HG03378 (cell line): Measurements from ENCODE around the gene ASAP3.

Experiments
- ATAC-seq: cut with Tn5 transposase; IDR thresholded peaks from one replicate; pipeline ENCODE4 v1.9.1; 2021; ENCODE audit warnings: mild to moderate bottlenecking, moderate library complexity; ENCODE audit not compliant: unreplicated experiment

The ASAP3 gene

DNA sequence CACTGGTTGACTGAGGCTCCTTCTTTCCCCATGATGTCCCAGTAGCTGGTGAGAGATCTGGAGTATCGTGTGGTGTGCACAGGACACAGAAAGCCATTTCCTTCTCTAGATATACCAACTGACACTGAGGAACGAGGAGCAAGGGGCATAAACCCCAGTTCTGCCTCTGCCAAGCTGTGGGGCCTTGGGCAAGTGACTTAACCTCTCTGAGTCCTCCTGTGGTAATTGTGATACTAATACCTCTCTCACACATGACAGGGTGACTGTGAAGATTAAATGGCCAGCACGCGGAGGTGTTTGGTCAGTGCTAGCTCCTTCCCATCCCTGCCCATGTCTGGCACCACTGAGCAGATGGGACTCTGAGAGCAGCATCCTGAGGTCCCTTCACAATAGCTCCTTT is 33.1 kb downstream of the ASAP3 start:
- ATAC-seq, result no peak

DNA sequence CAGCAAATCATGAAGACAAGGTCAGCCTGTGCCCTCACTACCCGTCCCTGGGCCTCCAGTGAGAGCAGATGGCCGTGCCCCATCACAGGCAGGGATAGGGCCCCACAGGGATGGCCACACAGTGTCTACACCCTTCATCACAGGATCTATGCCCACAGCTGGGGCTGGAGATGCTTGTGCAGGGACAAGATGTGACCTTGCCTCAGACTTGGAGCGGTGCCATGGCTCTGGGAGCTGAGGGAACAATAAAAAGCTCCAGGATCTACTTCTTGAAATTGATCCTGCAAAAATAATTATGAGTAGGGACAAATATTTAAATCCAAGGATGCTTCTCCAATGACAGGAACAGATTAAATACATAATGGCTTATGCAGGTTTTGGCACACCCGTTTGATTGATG is 34.0 kb downstream of the ASAP3 start:
- no peak for ATAC-seq

DNA sequence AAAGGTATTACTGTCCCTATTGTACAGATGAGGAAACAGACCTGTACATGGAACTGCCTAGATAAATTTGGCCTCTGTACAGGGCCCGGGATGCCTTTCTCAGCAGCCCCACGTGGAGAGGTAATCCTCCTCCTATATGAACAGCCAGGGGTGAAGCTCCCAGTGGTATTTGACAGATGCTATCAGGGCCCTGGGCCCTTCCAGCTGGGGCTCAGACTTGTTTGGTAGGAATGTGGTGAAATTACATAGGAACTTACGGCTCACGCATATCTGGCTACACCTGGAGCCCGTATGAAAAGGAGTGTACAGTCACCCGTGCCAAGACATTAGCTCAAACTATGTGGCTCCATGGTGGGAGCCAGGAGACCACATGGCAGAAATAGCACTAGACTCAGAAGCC is 34.7 kb downstream of the ASAP3 start:
- ATAC-seq, result no peak

DNA sequence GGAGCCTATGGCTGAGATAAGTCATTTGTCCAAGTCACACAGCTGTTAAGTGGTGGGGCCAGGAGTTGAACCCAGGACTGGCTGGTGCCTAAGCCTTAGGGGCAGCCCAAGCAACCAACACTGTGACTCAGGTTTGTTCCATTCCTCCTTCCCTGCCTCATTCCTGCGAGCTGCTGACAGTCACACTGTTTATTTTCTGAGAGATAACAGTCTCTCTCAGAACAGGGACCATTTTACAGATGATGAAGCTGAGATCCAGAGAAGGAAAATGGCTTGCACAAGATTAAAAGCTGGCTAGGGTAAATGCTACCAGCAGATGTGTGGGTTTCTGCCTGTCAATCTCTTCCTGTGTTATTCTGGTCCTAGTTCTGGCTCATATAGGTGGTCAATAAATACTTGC is 35.1 kb downstream of the ASAP3 start:
- no peak for ATAC-seq

DNA sequence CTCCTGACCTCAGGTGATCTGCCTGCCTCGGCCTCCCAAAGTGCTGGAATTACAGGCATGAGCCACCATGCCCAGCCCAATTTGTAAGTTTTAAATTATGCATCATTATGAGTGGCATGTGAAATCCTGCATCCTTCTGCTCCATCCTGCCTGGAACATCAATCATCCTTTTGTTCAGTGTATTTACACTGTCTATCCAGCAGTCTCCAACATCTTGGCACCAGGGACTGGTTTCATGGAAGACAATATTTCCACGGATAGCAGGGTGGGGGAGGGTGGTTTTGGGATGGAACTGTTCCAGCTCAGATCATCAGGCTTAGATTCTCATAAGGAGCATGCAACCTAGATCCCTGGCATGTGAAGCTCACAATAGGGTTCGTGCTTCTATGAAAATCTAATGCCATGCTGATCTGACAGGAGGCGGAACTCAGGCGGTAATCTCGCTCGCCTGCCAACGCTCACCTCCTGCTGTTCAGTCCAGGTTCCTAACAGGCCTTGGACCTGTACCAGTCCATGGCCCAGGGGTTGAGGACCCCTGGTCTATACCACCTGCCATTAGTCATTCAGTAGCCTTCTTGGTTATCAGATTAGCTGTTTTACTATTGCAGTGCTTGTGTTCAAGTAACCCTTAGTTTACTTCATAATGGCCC is 37.2 kb downstream of the ASAP3 start:
- no peak for ATAC-seq

DNA sequence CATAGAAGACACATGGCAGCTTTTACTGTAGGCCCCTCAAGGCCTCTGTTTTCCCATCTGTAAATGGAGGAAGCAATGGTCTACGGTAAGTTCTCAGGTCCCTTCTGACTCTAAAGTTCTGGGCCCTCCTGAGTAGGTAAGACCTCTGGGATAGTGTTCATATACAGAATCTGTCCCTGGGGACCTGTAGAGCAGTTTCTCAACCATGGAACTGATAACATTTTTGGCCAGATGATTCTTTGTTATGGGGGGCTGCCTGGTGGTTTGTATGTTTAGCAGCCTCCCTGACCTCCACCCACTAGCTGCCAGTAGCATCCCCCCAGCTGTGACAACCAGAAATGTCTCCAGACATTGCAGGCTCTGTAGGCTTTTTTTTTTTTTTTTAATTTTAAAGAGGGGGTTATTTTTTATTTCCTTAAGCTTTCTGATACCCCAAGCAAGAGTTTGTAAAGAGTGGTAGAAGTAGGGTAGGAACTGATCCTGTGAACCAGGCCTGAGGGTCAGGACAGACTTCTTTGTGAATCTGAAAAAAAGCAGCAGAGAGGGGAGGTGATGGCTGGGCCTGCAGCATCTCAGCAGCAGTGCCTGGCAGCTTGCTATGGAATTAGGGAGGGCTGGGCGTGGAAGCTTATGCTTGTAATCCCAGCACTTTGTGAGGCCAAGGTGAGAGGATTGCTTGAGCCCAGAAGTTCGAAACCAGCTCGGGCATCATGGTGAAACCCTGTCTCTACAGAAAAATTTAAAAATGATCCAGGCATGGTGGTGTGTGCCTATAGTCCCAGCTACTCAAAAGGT is 39.2 kb downstream of the ASAP3 start:
- no peak for ATAC-seq

DNA sequence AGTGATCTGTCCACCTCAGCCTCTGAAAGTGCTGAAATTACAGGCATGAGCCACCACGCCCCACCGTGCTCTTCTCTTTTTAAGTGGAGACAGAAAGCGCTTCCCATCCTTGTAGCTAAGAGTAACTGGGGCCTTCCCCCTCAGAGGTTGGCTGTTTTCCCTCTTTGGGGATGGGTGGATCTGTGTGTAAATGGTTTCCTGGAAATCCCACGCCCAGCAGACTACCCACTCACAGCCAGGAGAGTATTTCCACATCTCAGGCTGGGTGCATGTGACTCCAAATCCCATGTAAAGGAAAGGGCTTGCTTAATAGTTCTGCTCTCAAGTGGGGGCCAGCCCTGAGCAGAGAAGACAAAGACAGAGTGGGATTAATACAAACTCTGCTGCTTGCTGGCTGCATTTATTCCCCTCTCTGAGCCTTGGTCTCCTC is 39.9 kb downstream of the ASAP3 start:
- ATAC-seq, result no peak

DNA sequence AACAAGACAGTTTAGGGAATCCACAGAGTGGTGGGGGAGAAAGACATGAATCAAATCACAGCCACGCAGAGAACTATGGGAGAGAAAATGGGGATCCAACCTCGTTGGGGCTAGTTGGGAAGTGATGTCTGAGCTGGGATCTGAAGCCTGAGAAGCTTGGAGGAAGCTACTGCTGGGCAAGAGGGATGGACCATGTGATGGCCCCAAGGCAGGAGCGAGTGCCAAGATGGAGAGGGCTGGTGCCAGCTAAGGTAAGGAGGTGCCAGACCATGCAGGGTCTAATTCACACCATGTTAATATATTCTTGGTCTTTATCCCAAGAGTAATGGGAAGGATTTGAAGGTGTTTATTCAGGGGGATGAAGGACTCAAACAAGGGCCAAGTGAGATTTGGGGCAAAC is 41.2 kb downstream of the ASAP3 start:
- ATAC-seq, result no peak

DNA sequence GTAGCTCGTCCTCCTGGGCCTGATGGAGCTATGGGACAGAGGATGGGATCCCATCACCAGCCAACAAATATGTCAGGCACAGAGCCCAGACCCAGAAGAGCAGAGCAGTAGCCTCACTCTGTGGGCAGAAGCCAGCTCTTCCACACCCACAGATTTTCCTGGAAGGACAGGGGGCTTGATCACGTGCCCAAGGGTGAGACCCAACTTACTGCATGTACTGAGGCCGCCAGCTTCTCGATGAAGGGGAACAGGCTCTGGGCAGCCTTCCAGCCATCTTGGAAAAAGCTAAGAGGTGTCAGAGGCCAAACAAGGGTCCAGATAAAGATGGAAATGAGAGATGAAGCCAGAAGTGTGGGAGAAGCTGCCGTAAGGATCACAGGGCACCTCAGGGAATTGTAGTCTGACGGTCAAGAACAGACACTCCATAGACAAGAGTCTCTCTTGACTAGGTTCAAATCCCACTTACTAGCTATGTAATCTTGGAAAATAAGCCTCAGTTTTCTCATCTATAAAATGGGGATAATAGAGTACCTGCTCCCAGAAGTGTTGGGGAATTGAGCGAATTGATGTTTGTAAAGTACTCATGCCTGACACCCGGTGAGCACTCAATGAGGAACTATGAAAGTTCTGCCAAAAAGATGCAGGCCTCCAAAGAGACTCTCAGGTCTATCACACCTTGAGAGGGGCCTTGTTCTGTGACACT is 42.4 kb downstream of the ASAP3 start:
- no peak for ATAC-seq

DNA sequence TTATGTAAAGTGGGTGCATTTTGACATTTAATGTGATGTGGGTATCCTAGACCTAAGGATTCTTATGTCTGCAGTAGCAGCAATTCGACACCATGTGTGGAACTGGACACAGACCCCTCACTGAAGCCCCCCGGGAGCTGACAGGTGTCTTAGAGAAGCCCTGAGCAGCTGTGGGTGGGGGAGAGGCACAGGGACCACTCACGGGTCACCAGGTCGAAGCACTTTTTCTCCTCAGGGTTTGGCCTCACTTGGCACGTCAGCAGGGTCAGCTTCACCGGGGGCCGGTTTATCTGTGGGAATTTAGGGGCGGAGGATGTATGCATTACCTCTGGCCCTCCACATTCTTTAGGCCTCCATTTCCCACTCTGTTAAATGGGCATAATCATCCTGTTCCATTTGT is 45.4 kb downstream of the ASAP3 start:
- no peak for ATAC-seq

DNA sequence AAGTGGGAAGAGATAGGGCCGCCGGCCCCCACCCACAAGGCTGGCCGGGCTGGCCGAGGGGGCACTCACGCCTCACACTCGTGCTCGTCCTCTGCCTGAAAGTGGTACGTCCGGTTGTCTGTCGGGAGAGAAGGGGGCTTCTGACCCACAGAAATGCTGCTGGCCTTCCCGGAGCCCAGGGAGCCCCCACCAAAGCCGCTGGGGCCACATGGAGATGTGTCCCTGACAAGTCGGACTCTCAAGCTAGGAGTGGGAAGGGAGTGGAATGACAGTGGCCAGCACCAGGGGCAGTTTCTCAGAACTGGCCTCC is 46.7 kb downstream of the ASAP3 start:
- no peak for ATAC-seq

DNA sequence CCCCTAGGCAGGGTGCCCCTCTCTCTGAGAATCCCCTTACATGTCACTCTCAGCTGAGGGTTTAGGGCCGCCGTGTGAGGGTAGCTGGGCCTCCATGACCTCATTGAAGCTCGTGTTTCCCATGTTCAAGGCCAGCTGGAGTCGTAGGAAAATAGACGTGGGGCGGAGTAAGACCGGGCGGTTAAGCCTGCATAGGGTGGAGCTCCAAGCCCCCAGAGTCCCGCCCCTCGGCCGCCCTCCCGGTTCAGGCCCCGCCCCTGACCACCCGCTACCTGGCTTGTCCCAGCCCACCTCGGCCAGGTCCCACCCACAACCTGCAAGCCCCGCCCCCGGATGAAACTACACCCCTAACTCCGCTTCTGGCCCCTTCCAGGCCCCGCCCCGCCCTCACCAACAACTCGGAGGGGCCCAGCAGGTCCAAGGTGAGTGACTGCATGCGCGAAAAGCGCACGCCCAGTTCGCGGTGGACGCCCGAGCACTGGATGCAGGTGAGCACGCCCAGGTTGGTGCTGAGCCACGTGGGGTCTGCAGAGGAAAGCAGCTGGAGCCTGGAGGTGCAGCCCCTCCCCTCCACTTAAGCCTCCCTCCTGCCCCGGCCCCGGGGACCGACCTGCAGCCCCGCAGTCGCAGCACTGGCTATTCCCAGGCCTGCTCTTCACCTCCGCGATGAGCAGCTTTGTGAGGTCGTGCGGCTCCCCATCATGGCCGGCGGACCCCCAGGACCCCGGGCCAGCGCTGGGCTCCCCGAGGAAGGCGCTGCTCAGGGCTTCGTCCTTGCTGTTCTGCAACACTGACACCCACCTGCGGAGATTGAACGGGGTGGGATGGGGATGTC is 47.2 kb downstream of the ASAP3 start:
- ATAC-seq, result no peak

DNA sequence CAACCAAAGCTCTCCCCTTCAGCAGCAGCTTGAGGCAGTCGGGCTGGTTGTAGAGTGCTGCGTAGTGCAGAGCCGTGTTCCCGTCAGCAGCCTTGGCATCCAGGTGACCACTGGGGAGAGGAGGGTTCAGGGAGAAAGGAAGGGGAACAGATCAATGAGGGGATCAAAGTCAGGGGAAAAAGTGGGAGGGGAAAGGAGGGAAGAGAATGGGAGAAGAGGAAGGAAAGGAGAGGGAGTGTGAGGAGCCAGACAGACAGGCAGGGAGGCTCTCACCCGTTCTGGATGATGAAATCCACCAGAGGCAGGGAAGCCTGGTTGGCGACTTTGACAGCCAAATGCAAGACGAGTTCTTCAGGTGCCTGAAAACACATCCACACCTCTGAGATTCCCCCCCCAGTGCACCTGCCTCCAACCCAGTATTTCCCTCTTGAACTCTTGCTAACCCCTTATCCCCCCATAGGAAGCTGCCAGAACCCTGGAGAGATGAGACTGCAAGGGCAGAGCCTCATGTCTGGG is 49.7 kb downstream of the ASAP3 start:
- no peak for ATAC-seq

DNA sequence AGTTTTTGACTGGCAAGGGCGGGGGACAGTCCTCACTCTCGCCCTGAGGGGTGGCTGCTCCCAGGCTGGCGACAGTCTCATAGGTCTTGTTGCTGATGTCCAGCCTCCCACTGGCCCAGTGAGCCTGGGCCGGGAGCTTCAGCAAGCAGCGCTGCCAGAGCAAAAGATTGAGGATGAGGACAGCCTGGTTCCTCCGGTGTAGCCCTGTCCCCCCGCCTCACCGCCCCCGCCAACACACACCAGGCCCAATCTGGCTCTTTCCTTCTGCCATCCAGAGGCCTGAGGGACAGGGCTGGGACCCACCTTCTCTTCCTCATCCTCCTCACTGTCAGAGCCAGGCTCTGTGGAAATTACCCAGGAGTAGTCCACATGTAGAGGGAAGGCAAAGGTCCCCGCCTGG is 50.9 kb downstream of the ASAP3 start:
- ATAC-seq, result no peak

DNA sequence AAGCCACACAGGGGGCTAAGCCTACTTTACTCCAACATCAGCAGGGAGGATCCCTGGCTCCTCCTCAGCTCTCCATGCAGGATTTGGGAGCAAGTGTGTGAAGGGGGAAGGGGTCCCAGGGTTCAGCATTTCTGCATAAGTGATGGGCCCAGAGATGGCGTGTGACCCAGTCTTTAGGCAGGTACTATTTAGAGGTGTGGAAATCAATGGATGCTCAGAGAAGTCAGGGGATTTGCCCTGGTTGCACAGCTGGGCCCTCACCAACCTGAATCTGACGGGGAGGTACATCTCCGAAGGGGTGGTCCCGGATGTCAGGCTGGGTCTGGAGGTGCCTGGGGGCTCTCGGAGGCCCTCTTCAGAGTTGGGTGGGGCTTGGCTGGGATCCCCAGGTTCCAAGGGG is 52.5 kb downstream of the ASAP3 start:
- no peak for ATAC-seq

DNA sequence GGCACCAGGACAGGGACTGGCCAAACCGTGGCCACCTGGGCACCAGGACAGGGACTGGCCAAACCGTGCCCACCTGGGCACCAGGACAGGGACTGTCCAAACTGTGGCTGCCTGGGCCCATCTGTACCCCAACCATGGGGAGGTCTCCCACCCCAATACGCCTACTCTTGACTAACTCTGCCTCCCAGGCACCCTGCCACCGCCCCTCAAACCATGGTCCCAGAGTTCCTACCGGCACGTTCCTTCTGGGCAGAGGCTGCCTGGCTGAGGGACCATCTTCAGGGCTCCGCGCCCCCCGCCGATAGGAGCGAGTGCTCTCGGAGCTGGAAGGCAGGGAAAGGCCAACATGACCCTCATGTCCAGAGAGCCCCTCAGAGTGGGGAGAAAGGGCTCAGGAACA is 53.2 kb downstream of the ASAP3 start:
- no peak for ATAC-seq

DNA sequence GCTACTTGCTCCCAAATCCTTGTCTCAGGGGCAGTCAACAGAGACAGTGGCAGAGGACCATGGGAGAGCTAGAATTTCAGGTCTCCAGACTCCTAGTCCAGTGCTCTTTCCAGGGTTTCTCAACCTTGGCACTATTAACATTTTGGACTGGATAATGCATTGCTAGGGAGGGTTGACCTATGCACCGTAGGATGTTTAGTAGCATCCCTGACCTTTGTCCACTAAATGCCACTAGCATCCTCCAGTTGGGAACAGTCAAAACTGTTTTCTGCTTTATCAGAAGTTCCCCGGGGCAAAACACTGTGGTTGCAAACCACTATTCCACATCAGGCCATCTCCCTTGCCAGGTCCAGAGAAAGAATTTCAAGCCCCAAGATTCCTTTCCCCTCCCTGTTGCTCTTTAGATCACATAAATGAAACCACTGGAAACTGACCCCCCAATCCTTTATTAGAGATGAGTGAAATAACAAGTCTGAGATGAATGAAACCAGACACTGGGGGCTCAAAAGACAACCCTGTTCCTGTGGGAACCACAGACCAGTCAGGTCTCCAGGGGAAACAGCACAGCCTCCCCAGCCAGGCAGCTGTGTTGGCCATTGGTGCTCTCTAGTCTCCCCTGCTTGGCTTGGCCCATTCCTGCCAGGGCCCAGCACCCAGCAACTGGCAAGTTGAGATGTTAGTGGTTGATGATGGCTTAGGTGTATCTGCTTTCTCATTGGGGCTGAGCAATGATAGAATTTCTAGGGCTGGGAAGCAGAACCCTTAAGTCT is 55.7 kb downstream of the ASAP3 start:
- ATAC-seq, result no peak

DNA sequence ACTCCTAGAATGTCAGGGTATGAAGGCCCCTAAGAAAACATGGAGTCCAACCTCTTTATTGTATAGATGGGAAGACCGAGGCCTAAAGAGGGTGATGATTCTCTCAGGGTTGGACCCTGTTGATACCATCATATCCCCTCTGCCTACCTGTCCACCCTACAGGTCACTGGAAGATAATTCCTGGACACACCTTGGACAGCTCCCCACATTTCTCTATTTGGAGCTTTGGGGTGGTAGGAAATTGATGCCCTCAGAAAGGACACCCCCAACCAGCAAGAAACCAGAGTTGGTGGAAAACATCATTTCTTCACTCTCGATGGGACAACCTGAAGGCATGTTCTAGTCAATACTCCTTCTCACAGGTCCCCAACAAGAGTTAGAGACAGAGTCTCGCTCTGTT is 56.4 kb downstream of the ASAP3 start:
- no peak for ATAC-seq

DNA sequence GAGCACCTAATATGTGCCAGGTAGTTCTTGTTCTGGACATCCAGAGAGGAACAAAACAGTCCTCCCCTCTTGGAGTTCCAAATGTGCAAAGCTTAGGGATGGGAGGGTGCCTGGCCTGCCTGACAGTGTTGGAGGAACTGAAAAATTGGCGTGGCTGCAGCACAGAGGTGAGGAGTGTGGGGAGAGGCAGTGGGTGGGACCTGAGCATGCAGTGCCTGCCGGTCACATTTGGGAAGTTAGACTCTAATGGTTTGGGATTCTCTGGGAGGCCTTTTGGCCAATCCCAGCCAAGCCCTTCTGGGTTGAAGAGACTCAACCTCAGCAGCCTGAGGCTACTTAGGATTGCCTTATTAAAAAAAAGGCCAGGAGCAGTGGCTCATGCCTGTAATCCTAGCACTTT is 57.2 kb downstream of the ASAP3 start:
- ATAC-seq, result no peak

DNA sequence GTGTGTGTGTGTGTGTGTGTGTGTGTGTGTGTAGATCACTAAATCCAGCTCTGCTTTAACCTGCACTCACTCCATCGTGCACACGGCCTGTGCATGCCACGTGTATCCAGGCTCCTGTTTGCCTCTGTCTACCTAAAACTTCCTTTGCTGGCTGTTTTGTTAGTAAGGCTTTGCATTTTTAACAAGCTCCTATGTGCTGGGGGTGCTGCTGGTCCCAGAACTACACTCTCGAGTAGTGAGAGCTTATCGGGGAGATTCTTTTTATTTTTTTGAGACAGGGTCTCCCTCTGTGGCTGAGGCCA is 58.8 kb downstream of the ASAP3 start:
- ATAC-seq, result no peak
